Measurements from ENCODE around the gene ATP6V1G2. TPM values are rescaled to one million over a fixed set of nuclear protein-coding genes. Genes with fewer than 3 reads are reported as not detected.

The ATP6V1G2 gene
- total and polyA plus RNA-seq, 12 donors: 0.88 to 2.5 (median 2.0) TPM

DNA sequence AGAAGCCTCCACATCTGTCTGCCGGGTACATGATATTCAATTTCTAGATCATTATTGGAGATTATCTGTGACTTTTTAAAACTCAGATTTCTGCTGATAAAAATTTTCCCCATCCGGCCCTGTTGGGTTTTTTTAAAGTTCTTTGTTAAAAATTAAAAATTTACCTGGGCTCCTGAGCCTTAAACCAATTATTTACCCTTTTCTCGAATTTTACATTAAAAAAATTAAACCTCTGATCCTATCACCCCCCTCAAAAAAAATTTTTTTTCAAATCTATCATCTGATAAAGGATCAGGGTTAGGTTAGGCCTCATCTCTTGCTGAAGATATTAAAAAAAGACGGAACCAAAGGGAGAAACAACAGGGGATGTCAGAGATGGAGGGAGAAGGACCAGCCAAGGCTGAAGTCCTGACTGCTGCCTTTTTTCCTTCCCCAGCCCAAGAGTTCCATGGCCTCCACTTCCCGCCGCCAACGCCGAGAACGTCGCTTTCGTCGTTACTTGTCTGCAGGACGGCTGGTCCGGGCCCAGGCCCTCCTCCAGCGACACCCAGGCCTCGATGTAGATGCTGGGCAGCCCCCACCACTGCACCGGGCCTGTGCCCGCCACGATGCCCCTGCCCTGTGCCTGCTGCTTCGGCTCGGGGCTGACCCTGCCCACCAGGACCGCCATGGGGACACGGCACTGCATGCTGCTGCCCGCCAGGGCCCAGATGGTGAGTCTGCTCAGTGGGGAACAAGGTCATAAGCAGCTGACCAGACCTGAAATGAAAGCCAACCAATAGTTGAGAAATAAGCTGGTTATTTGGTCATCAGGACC, 1.5 kb upstream of the ATP6V1G2 start:
- Histone ChIP-seq H3K27ac (peak overlapping the region; percentile 69 to 95 (median 91)), H3K36me3 (peaks cover 0 to 40% (median 15%) of the 10 kb centered on the region in 9 donors), H3K27me3 (no peaks in the 10 kb centered on the region), H3K4me3 (peak overlapping the region in 9 of 10 donors; percentile 40 to 63 (median 56)), H3K9me3 (no peaks in the 10 kb centered on the region), H3K4me1 (peaks cover 6 to 46% (median 20%) of the 10 kb centered on the region in 9 donors)
- WGBS, 2 donors: 75 to 77% methylated on average over 24 of the region's 24 CpGs
- intact Hi-C loops (cut with DNase I): loop anchor here (1.0 to 10.0 kb wide), 10 partner anchors 33 to 407 kb away; partner anchors contain the start of genes LTB (in 4 of the 10), NELFE (in 3 of the 10), SKIC2 (in 3 of the 10) and AIF1 (in 2 of the 10)
- DNase-seq (no peak), ATAC-seq (no peak)
- TF ChIP-seq, protein P1, sequence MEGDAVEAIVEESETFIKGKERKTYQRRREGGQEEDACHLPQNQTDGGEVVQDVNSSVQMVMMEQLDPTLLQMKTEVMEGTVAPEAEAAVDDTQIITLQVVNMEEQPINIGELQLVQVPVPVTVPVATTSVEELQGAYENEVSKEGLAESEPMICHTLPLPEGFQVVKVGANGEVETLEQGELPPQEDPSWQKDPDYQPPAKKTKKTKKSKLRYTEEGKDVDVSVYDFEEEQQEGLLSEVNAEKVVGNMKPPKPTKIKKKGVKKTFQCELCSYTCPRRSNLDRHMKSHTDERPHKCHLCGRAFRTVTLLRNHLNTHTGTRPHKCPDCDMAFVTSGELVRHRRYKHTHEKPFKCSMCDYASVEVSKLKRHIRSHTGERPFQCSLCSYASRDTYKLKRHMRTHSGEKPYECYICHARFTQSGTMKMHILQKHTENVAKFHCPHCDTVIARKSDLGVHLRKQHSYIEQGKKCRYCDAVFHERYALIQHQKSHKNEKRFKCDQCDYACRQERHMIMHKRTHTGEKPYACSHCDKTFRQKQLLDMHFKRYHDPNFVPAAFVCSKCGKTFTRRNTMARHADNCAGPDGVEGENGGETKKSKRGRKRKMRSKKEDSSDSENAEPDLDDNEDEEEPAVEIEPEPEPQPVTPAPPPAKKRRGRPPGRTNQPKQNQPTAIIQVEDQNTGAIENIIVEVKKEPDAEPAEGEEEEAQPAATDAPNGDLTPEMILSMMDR (IDR thresholded peaks at IDR 0.05): no peak

- intact Hi-C loops (cut with DNase I): loop anchor here (1.0 to 10.0 kb wide), 10 partner anchors 34 to 408 kb away; partner anchors contain the start of genes LTB (in 4 of the 10), NELFE (in 3 of the 10), SKIC2 (in 3 of the 10) and AIF1 (in 2 of the 10)
Measured at GRCh38 chr6:31546958-31547726, 734 bp upstream of the ATP6V1G2 start, which contains the start of gene NFKBIL1. Gene NFKBIL1 (plus strand): TSS chr6:31547608. CDS start chr6:31547695, 87 bp downstream.

DNA sequence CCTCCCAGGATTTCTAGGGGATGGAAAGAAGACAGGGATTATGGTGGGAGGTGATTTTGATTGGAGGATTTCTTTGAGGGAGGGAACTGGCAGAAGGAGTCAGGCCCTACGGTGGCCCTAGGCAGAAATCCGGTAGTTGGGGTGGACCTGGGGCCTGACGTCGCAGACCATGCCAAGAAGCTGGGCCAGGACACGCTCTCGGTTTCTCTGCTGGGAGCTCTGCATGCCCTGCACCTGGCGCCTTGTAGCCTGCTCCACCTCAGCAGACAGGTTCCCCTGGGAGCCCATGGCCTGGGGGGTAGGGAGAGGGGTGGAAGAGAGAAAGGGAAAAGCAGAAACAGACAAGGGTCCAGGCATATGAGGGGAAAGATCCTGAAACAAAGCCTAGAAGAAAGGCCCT, 1.1 kb downstream of the ATP6V1G2 start:
- TF ChIP-seq, protein P1 (IDR thresholded peaks at IDR 0.05): no peak
- Histone ChIP-seq H3K27me3 (no peaks in the 10 kb centered on the region), H3K9me3 (no peaks in the 10 kb centered on the region), H3K4me1 (peaks cover 13 to 49% (median 31%) of the 10 kb centered on the region in 9 donors), H3K4me3 (no peak overlapping the region), H3K27ac (no peak overlapping the region), H3K36me3 (peaks cover 0 to 19% (median 8%) of the 10 kb centered on the region in 9 donors)
- WGBS, 2 donors: 77 to 92% methylated on average over 7 of the region's 7 CpGs
- ATAC-seq (no peak), DNase-seq (no peak)
- intact Hi-C loops (cut with DNase I): loop anchor here in 8 of 10 donors (5.0 to 10.0 kb wide), 7 partner anchors 37 to 410 kb away; partner anchors contain the start of genes LTB (in 4 of the 8), NELFE (in 3 of the 8), SKIC2 (in 3 of the 8) and AIF1 (in 2 of the 8)

More at GRCh38 chr6:31546958-31547726, 734 bp upstream of the ATP6V1G2 start, which contains the start of gene NFKBIL1:
- Histone ChIP-seq H3K36me3 (peaks cover 0 to 36% (median 13%) of the 10 kb centered on the region in 9 donors), H3K27ac (peak within 1 kb of the TSS; percentile 69 to 95 (median 91)), H3K4me3 (peak within 1 kb of the TSS; percentile 30 to 63 (median 56)), H3K4me1 (peaks cover 10 to 51% (median 25%) of the 10 kb centered on the region in 9 donors), H3K9me3 (no peaks in the 10 kb centered on the region), H3K27me3 (no peaks in the 10 kb centered on the region)
- peak; percentile 92 to 98 for DNase-seq
- WGBS, 2 donors: 1% methylated on average over 25 of the region's 25 CpGs
- peak; percentile 94 to 98 (median 98) for ATAC-seq
- TF ChIP-seq, protein P1 (IDR thresholded peaks at IDR 0.05): peak in 2 of 9 donors; percentile 3 to 7
